Measurements from ENCODE around the gene ACVR2A. TPM values are rescaled to one million over a fixed set of nuclear protein-coding genes. Genes with fewer than 3 reads are reported as not detected.

Gene ACVR2A
- total RNA-seq, 4 donors from 2014 or later, result 21.1 to 32.4 (median 22.6) TPM

DNA sequence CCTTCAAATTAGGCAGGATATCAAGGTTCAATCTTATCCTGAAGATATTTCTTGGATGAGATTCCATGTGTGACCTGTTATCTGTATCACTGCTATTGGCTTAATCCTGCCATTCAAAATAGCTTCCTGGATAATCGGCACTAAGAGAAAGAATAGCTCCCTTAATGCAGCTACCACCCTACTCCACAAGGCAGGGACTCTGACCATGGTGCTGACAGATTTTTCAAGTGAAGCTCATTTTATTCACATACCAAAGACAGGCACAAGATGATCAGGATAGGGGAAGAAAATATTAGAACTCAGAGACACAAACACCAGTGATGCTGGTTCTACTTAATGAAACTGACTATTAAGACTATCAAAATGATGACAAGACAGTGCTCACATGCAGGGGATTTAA lies 100.8 kb downstream of the ACVR2A start:
- TF ChIP-seq CTCF (IDR thresholded peaks at IDR 0.05; ENCODE audit: low read depth), result no peak

DNA sequence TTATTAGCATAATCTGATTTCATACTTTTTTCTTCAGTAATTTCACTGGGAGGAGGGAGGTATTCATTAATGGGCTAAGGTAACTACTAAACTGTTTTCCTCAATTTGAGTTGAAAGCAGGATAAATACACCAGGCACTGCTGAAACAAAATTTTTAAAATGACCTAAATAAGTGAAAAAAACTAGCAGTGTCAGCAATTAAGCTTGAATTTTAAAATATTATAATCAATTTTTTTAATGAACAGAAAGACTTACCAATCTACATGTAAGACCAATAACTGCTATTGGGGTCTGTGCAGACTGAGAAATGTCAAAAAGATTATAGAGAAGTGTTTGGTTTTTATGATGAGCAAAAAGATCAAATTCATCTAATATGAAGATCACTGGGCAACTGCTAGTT lies 107.3 kb downstream of the ACVR2A start:
- no peak for TF ChIP-seq CTCF (IDR thresholded peaks at IDR 0.05; ENCODE audit: low read depth)

DNA sequence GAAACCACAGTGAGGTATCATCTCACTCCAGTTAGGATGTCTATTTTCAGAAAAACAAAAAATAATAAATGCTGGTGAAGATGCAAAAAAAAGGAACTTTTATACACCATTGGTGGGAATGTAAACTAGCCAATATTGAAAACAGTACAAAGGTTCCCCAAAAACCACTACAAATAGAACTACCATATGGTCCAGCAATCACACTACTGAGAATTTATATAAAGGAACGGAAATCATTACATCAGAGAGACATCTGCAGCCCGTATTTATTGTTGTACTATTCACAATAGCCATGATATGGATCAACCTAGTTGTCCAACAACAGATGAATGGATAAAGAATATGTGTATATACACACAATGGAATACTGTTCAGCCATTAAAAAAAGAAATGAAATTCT lies 123.7 kb downstream of the ACVR2A start:
- no peak for TF ChIP-seq CTCF (IDR thresholded peaks at IDR 0.05; ENCODE audit: low read depth)

DNA sequence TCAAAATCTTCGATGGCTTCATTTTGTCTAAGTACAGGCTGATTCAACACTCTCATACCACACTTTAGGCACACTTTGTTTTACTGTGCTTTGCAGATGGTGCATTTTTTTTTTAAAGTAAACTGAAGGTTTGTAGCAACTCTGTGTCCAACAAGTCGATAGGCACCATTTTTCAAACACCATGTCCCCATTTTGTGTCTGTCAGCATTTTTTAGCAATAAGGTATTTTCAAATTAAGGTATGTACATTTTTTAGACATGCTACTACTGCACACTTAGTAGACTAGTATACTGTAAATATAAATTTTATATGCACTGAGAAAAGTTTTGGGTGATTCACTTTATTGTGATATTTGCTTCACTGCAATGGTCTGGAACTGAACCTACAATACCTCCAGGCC lies 131.3 kb downstream of the ACVR2A start:
- no peak for TF ChIP-seq CTCF (IDR thresholded peaks at IDR 0.05; ENCODE audit: low read depth)

DNA sequence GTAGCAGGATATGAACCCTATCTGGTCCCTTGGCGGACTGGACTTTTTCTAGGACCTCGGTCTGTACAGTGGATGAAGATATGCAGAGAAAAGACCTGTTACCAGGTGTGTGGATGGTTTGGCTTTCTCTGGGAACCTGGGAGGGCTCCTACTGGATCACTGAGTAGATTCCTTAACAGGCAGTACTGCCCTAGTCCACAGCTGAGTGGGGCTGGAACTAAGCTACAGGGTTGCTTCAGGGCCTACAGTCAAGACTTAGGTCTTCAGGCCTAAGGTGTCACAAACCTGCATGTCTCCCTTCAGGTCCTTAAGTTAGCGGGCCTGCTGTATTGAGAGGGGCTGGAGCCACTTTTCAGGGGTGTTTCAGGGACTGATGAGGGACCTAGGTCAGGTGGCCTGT lies 132.8 kb downstream of the ACVR2A start:
- no peak for TF ChIP-seq CTCF (IDR thresholded peaks at IDR 0.05; ENCODE audit: low read depth)

Small RNA genes within 50 kb of the gene (small RNA-seq; reads per million reads assigned to genes)
- not detected for gene RNU6-1275P

Other genes with a start within 250 kb of the ACVR2A start
- gene ORC4, start 175.7 kb downstream of the ACVR2A start, total RNA-seq, result 10 to 100 TPM; 15.8 to 50.1 (median 36.8) TPM
- 10 to 100 TPM; 29.4 to 35.0 (median 32.9) TPM for gene MBD5, start 176.1 kb downstream of the ACVR2A start, total RNA-seq